Tongue (tissue), 3 donors: ENCODE results near the gene ZMAT3. TPM values are rescaled to one million over a fixed set of nuclear protein-coding genes. Genes with fewer than 3 reads are reported as not detected.
A peak's percentile ranks its signal among the peaks of the same experiment; 100 is the strongest.

Experiments
- DNase-seq: peaks from one replicate; pipeline ENCODE4 v3.0.0-alpha.2; 2015
- small RNA-seq: library from RNA; depleted of rRNA; stranded (forward); fragments of <200 nt; gene quantifications from one replicate; pipeline ENCODE3, GENCODE V24; 2014; ENCODE audit warnings: low replicate concordance
- total RNA-seq: library from RNA; depleted of rRNA; stranded (reverse); fragments of >200 nt; gene quantifications from one replicate; pipeline ENCODE4 v1.2.3, GENCODE V29; 2014

ZMAT3 gene
- total RNA-seq, 1 donor from 2014 or later = 8.1 TPM

DNA sequence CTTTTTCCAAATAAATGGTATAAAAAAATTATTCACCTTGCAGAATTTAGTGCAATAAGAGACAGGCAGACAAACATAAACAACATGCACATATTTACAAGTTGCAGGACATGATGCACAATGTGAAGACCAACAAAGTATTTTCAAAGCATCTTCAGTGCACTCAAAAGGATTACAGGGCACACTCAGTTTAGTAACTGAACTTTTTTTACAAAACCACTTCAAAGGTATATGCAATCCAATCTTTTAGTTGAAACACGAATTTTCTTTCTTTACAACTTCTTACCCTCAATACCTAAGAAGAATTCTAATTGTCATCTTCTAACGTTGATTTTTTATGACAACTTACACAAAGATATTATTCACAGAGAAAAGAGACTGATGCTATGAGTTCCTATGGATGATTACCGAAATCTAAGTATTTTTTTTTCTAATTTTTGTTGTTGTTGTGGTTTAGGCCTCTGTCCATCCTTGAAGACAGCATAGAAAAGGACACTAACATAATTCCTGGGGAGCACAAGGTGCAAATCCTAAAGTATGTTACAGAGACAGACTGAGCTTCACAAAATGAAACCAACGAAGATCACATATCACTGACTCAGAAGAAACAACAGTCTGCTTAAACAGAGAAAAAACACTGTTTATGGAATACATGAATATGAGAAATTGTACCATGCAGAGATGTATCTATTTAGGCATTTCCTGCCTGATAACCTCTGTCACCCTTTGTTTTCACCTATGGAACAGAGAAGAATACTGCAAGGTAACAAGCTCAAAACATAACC is 50.3 kb downstream of the ZMAT3 start:
- no peak for DNase-seq

DNA sequence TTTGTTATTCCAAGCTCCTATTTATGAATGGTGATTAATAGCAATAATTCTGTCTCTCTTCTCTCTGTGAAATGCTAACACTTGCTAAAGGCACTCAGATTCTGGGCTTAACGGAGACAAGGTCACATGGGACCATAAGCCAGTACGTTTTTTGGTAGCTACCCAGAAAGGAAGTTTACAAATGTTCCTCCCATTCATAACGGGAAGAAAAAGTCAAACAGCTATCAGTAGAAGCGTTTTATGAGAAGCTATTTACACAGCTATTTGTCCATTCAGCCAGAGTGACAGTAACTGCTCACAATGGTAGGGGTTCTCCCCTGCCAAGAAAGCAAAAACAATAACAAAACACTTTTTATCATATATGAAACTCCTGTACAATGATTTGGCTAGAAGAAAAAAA is 51.5 kb downstream of the ZMAT3 start:
- DNase-seq = peak; percentile 33

DNA sequence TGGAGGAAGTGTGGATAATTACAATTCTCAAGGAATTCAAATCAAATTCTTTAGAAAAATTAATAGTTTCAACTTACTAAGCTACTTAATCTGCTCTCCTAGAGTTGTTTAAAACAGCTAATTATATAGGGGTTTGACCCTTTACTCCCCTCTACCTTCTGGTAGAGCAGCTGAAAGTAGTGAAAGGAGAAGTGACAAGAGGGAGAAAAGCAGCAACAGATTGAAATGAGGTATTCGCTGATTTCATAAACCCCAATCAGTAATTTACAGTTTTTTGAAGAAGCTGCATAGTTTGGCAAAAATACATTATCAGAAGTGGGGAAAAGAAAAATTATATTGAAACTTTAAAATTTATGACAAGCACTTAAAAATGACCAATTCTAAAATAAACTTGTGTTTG is 52.8 kb downstream of the ZMAT3 start:
- DNase-seq = no peak

GRCh38 chr3:179016979-179017670 is 54.5 kb downstream of the ZMAT3 start:
- no peak for DNase-seq

DNA sequence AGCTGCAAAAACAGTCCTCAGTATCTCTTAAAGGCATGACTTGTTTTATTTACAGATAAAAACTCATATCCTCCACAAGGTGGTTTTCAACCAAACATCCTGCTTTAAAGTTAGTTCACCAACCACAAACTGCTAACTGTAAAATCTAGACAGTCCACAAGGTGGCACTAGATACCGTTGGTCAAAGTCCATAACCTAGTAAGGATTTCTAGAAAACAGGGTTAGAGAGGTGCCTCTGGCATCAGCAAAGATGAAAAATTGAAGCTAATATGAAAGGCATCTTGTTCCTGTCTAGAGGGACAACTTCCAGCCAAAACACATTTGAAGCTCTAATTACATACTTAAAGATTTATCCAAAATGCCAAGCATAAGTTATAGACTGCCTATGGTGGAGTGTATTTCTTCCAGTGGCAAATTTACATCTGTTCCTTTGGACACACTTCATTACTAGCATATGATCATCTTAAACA is 56.0 kb downstream of the ZMAT3 start:
- DNase-seq = peak; percentile 91

GRCh38 chr3:179005706-179006105 is 65.9 kb downstream of the ZMAT3 start:
- DNase-seq = no peak

DNA sequence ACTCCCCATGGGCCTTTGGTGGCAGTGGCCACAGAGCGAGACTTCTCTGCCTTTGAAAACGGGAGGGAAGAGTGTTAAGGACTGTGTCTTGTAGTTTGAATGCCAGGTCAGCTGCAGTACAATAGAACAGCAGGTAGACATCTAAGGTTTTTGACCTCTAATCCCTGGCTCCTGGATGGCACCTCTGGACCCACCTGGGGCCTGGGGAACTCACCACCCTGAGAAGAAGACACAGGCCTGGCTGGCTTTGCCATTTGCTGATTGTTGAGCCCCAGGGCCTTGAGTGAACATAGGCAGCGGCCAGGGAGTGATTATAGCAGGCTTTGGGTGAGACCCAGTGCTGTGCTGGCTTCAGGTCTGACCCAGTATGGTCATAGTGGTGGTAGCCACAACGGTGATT is 66.4 kb downstream of the ZMAT3 start:
- DNase-seq = no peak

GRCh38 chr3:179000659-179001058 is 71.0 kb downstream of the ZMAT3 start:
- DNase-seq = no peak

DNA sequence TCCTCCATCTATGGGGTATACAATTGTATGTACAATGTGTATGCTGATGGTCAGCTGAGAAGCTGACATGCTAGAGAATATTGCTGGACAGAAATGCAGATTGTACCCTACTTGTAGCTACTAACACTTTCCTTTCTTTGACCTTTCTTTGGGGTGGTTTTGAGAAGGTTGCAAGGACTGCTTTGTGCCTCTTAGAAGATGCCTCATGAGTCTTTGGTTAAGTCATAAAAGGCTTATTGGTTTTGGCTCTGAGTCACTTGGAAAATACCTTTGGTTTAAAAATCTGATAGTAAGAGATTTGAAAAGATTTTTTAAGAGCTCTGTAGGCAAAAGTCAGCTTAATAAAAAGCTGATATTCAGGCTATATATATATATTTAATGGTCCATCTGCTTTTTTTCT is 71.5 kb downstream of the ZMAT3 start:
- no peak for DNase-seq

GRCh38 chr3:178996399-178996798 is 75.2 kb downstream of the ZMAT3 start:
- DNase-seq = no peak

DNA sequence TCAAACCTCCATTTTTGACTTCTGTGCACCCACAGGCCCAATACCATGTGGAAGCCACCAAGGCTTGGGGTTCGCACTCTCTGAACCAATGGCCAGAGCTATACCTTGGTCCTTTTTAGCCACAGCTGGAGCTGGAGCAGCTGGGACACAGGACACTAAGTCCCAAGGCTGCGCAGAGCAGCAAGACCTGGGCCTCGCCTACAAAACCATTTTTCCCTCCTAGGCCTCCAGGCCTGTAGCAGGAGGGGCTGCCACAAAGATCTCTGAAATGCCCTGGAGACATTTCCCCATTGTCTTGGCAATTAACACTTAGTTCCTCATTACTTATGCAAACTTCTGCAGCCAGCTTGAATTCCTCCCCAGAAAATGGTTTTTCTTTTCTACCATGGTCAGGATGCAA is 81.3 kb downstream of the ZMAT3 start:
- DNase-seq = no peak

DNA sequence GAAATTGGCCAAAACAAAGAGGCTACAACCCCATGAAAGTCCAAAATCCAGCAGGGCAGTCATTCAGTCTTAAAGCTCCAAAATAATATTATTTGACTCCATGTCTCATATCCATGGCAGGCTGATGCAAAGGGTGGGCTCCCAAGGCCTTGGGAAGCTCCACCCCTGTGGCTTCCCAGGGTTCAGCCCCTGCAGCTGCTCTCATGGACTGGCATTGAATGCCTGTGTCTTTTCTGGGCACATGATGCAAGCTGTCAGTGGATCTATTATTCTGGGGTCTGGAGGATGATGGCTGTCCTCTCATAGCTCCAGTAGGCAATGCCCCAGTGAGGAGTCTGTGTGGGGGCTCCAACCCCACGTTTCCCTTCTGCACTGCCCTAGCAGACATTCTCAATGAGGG is 81.8 kb downstream of the ZMAT3 start:
- no peak for DNase-seq

DNA sequence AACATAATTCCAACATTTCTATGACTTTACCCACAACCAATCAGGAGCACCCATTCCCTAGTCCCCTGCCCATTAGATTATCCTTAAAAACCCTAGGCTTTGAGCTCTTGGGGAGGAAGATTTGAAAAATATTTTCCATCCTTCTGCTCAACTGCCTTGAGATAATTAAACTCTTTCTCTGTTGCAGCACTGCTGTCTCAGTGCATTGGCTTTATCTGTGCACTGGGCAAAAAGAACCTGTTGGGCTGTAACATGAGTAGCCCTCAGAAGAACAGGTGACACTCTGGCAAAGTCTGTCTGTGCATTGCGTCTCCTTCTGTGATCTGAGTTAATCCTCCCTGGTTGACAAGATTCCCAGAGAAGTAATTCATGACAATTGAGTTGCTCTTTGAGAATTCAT is 83.9 kb downstream of the ZMAT3 start:
- no peak for DNase-seq

- DNase-seq = no peak
Observed at GRCh38 chr3:178986456-178986855, 85.2 kb downstream of the ZMAT3 start.

GRCh38 chr3:178982137-178982536 is 89.5 kb downstream of the ZMAT3 start:
- no peak for DNase-seq

GRCh38 chr3:178975320-178975719 is 96.3 kb downstream of the ZMAT3 start:
- DNase-seq = no peak

DNA sequence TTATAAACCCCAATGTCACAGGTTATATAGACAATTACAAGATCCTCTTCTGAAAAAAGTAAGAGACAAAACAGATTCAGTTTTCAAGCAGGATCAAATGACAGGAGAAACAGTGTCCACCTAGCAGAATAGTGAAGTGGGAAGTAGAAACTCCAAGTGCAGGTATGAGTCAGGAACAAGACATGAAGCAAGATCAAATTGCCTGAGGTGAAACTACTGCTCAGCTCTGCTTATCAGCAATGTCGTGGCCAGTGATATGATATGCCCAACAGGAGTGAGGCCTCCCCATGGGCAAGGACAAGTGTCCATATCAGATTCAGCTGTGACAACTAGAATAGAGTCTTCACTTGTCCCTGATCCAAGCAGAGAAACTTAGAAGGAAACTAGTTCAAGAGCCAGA is 100.0 kb downstream of the ZMAT3 start:
- no peak for DNase-seq

DNA sequence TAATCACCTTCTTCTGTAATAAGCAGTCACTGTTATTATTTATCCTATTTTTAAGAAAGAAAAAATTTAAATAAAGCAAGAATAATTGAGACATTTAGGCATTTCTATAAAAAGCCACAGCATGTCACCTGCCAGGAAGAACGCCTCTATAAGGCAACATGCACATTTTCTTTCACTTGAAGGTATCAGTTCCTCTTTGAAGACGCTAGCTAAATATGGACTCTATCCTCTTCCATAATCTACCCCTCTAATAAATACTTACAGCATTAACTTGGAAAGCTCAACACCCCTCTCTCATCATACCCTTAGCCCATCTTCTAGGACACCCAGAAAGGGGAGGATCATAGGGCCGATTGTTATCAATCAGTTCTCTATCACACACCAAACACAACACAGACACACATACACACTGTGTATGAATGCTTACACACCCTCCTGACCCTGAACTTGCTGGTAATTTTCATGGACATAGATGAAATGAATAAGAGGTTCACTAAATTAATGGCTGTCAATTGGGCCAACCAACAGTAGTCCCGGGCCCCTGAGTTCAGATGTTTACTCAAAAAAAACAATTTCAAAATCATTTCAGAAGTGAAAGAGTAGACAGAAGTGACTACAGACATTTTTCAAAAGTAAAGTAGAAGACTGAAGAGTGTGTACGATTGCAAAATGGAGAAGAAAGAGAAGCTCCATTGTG is 102.5 kb downstream of the ZMAT3 start:
- DNase-seq = no peak

Small RNA genes lying within 50 kb of the gene (small RNA-seq; reads per million reads assigned to genes)
- gene RF00019 = not detected

Other genes starting within 250 kb of the ZMAT3 start
- gene PIK3CA, start 76.5 kb upstream of the ZMAT3 start, total RNA-seq = 58.8 TPM
- 3.9 TPM for gene KCNMB3, start 179.3 kb upstream of the ZMAT3 start, total RNA-seq